ENCODE data around the gene ZNF341.

DNA sequence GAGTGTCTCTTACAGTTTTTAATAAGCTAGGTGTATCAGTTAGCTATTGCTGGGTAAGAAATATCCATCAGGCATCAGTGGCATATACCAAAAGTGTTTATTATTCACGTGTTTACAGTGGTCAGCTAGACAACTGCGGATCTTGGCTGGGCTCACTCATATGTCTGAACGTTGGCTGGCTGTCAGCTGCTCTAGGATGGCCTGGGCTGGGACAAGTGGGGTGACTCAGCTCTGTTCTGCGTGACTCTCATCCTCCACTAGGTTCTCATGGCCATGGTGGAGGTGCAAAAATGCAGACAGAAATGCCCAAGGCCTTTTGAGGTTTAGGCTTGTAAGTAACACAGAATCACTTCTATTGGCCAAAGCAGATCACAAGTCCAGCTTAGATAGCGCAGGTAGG lies 22.0 kb downstream of the ZNF341 start:
- TF ChIP-seq POLR2AphosphoS5 (IDR thresholded peaks at IDR 0.05; ENCODE audit: low read depth, low read length), result no peak
- no peak for TF ChIP-seq POLR2A (IDR thresholded peaks at IDR 0.05; ENCODE audit: low read depth, low read length)

Data from GM12892 (cell line).